IMR-90 (cell line): ENCODE results near the gene SYNPR. TPM values are rescaled to one million over a fixed set of nuclear protein-coding genes. Genes with fewer than 3 reads are reported as not detected.

ENCODE experiments used
- ATAC-seq: fragments of 200-7000 bp; cut with Tn5 transposase; 2 replicates; pipeline ENCODE4 v1.9.1; 2020; ENCODE audit warnings: low read depth, mild to moderate bottlenecking, moderate library complexity
- BruUV-seq: library from RNA; stranded (reverse); fragments of 400-500 nt; replicated peaks from 2 replicates; lab custom pipeline; 2021; lab: Mats Ljungman, UMichigan
- CTCF ChIA-PET: fragments of 300-600 bp; formaldehyde crosslinking; extraction: SDS; loops from one replicate; lab custom pipeline; 2021; ENCODE audit warnings: antibody characterized with exemption; lab: Yijun Ruan, JAX
- POLR2A ChIA-PET: fragments of 300-600 bp; sonication (Branson Sonifier 250); formaldehyde crosslinking; loops from one replicate; lab custom pipeline; 2022; ENCODE audit warnings: antibody characterized with exemption; ENCODE audit not compliant: unreplicated experiment; lab: Charles Lee
- DNase-seq: peaks from one replicate; pipeline ENCODE4 v3.0.0; 2013
- H2AFZ ChIP-seq: replicated peaks from 2 replicates; pipeline ENCODE3; 2013; ENCODE audit warnings: low read length, mild to moderate bottlenecking; ENCODE audit not compliant: poor library complexity
- H2AK5ac ChIP-seq: 2 replicates; pipeline ENCODE4 v1.6.1; 2013; ENCODE audit warnings: low read depth, low read length, inconsistent platforms
- H2AK9ac ChIP-seq: replicated peaks from 2 replicates; pipeline ENCODE3; 2013; ENCODE audit warnings: mild to moderate bottlenecking, low read depth, low read length, moderate library complexity; ENCODE audit not compliant: poor library complexity
- H2BK120ac ChIP-seq: 2 replicates; pipeline ENCODE4 v1.6.1; 2013; ENCODE audit warnings: low read depth, low read length, inconsistent platforms
- H2BK15ac ChIP-seq: 3 replicates; pipeline ENCODE4 v1.6.1; 2013; ENCODE audit warnings: low read depth, low read length, inconsistent platforms
- H2BK20ac ChIP-seq: 2 replicates; pipeline ENCODE4 v1.6.1; 2013; ENCODE audit warnings: low read depth, mild to moderate bottlenecking, inconsistent platforms, low read length, moderate library complexity
- H2BK5ac ChIP-seq: 2 replicates; pipeline ENCODE4 v1.6.1; 2013; ENCODE audit warnings: mild to moderate bottlenecking, low read depth, low read length, inconsistent platforms; ENCODE audit not compliant: poor library complexity, severe bottlenecking
- H3K14ac ChIP-seq: replicated peaks from 2 replicates; pipeline ENCODE4 v1.6.1; 2013; ENCODE audit warnings: low read depth, low read length, inconsistent platforms
- H3K18ac ChIP-seq: 2 replicates; pipeline ENCODE4 v1.6.1; 2013; ENCODE audit warnings: low read depth, low read length, control low read depth
- H3K23ac ChIP-seq: 2 replicates; pipeline ENCODE4 v1.6.1; 2013; ENCODE audit warnings: low read depth, low read length, inconsistent platforms
- H3K27ac ChIP-seq: 2 replicates; pipeline ENCODE4 v1.5.1; 2013; ENCODE audit warnings: mild to moderate bottlenecking, control low read depth, low read length; ENCODE audit not compliant: insufficient read depth
- H3K27me3 ChIP-seq: 2 replicates; pipeline ENCODE4 v1.6.1; 2013; ENCODE audit warnings: low read length; ENCODE audit not compliant: control insufficient read depth, insufficient read depth
- H3K36me3 ChIP-seq: 2 replicates; pipeline ENCODE4 v1.6.1; 2013; ENCODE audit warnings: low read length, mixed read lengths; ENCODE audit not compliant: control insufficient read depth, insufficient read depth
- H3K4ac ChIP-seq: 2 replicates; pipeline ENCODE4 v1.6.1; 2013; ENCODE audit warnings: low read depth, low read length, inconsistent platforms
- H3K4me1 ChIP-seq: 2 replicates; pipeline ENCODE4 v1.6.1; 2013; ENCODE audit warnings: low read length, mixed read lengths; ENCODE audit not compliant: control insufficient read depth, insufficient read depth
- H3K4me2 ChIP-seq: 2 replicates; pipeline ENCODE4 v1.6.1; 2013; ENCODE audit warnings: low read depth, mild to moderate bottlenecking, control low read depth, low read length, moderate library complexity
- H3K4me3 ChIP-seq: 2 replicates; pipeline ENCODE4 v1.5.1; 2013; ENCODE audit warnings: low read depth, mild to moderate bottlenecking, control low read depth, low read length, moderate library complexity; ENCODE audit not compliant: insufficient read depth
- H3K56ac ChIP-seq: 2 replicates; pipeline ENCODE4 v1.6.1; 2013; ENCODE audit warnings: low read length, inconsistent platforms; ENCODE audit not compliant: insufficient read depth; ENCODE audit errors: extremely low read depth
- H3K79me1 ChIP-seq, 2 experiments: 2 replicates each; pipeline ENCODE4 v1.6.1; 2013; ENCODE audit warnings: low read length in 2 of 2, inconsistent platforms in 1 of 2, low read depth in 1 of 2
- H3K9ac ChIP-seq: 2 replicates; pipeline ENCODE4 v1.6.1; 2013; ENCODE audit warnings: low read depth, low read length, control low read depth
- H3K9me1 ChIP-seq: 2 replicates; pipeline ENCODE4 v1.6.1; 2013; ENCODE audit warnings: low read length, inconsistent platforms; ENCODE audit not compliant: insufficient read depth
- H3K9me3 ChIP-seq: 2 replicates; pipeline ENCODE4 v1.6.1; 2013; ENCODE audit warnings: low read length; ENCODE audit not compliant: control insufficient read depth, insufficient read depth
- H4K20me1 ChIP-seq: 2 replicates; pipeline ENCODE4 v1.6.1; 2013; ENCODE audit warnings: low read length, inconsistent platforms; ENCODE audit not compliant: insufficient read depth
- H4K5ac ChIP-seq: 2 replicates; pipeline ENCODE4 v1.6.1; 2013; ENCODE audit warnings: mild to moderate bottlenecking, low read depth, low read length, control low read depth
- H4K8ac ChIP-seq, 2 experiments: 2 replicates each; pipeline ENCODE4 v1.6.1; 2013; ENCODE audit warnings: low read depth in 2 of 2, low read length in 2 of 2, control low read depth in 1 of 2, inconsistent platforms in 1 of 2
- H4K91ac ChIP-seq: 2 replicates; pipeline ENCODE4 v1.6.1; 2013; ENCODE audit warnings: low read depth, low read length, inconsistent platforms; ENCODE audit not compliant: insufficient read depth
- BHLHE40 ChIP-seq: fragments of 150-350 bp; IDR thresholded peaks from 2 replicates; pipeline ENCODE4 v1.6.1; 2016; ENCODE audit warnings: mild to moderate bottlenecking, low read depth, low read length
- CEBPB ChIP-seq: IDR thresholded peaks from 2 replicates; pipeline ENCODE4 v1.6.1; 2012; ENCODE audit warnings: low read depth, low read length, improper control_type of control experiment
- CHD1 ChIP-seq: IDR thresholded peaks from 2 replicates; pipeline ENCODE4 v1.6.1; 2012; ENCODE audit warnings: low read depth, low read length, improper control_type of control experiment
- CTCF ChIP-seq: conservative IDR thresholded peaks from 2 replicates; pipeline ENCODE4 v1.5.1; 2012; ENCODE audit warnings: mild to moderate bottlenecking, low read depth, low read length, improper control_type of control experiment
- ELK1 ChIP-seq: fragments of 150-350 bp; IDR thresholded peaks from 2 replicates; pipeline ENCODE4 v1.6.1; 2016; ENCODE audit warnings: low read depth, mild to moderate bottlenecking, low read length, moderate library complexity, borderline replicate concordance
- FOS ChIP-seq: fragments of 150-350 bp; IDR thresholded peaks from 2 replicates; pipeline ENCODE4 v1.6.1; 2016; ENCODE audit warnings: low read depth, low read length
- MAFK ChIP-seq: IDR thresholded peaks from 2 replicates; pipeline ENCODE4 v1.6.1; 2012; ENCODE audit warnings: low read depth, low read length, improper control_type of control experiment
- MAZ ChIP-seq: IDR thresholded peaks from 2 replicates; pipeline ENCODE4 v1.6.1; 2012; ENCODE audit warnings: low read depth, mild to moderate bottlenecking, low read length, improper control_type of control experiment, moderate library complexity, borderline replicate concordance
- MXI1 ChIP-seq: IDR thresholded peaks from 2 replicates; pipeline ENCODE4 v1.6.1; 2012; ENCODE audit warnings: low read depth, mild to moderate bottlenecking, low read length, moderate library complexity, borderline replicate concordance
- NFE2L2 ChIP-seq: fragments of 150-350 bp; IDR thresholded peaks from 2 replicates; pipeline ENCODE4 v1.6.1; 2016; ENCODE audit warnings: low read depth, mild to moderate bottlenecking, low read length
- POLR2A ChIP-seq: IDR thresholded peaks from 2 replicates; pipeline ENCODE4 v1.6.1; 2012; ENCODE audit warnings: mild to moderate bottlenecking, low read depth, low read length
- RAD21 ChIP-seq: IDR thresholded peaks from 2 replicates; pipeline ENCODE4 v1.6.1; 2012; ENCODE audit warnings: low read length, improper control_type of control experiment
- RCOR1 ChIP-seq: IDR thresholded peaks from 2 replicates; pipeline ENCODE4 v1.6.1; 2012; ENCODE audit warnings: mild to moderate bottlenecking, low read length, improper control_type of control experiment; ENCODE audit not compliant: insufficient replicate concordance
- RFX5 ChIP-seq: IDR thresholded peaks from 2 replicates; pipeline ENCODE4 v1.8.0; 2012; ENCODE audit warnings: low read depth, mild to moderate bottlenecking, low read length, moderate library complexity
- SMC3 ChIP-seq: fragments of 150-350 bp; IDR thresholded peaks from 2 replicates; pipeline ENCODE4 v1.6.1; 2016; ENCODE audit warnings: low read depth, mild to moderate bottlenecking, antibody characterized with exemption, low read length, moderate library complexity
- USF2 ChIP-seq: fragments of 150-350 bp; IDR thresholded peaks from 2 replicates; pipeline ENCODE4 v1.6.1; 2017; ENCODE audit warnings: mild to moderate bottlenecking, antibody characterized with exemption, low read length, low read depth
- WGBS, 2 experiments: methylation state at CpG; one replicate each; pipeline versions ENCODE4 v1.1.5 to v1.1.7; 2013; ENCODE audit warnings: missing lambda C conversion rate in 2 of 2; ENCODE audit not compliant: insufficient read length in 1 of 2; ENCODE audit errors: extremely low coverage in 2 of 2; 5-methylcytosine and 5-hydroxymethylcytosine counted together
- dilution Hi-C: fragments of 300-500 bp; cut with HindIII; formaldehyde crosslinking; loops from one replicate; pipeline ENCODE4 v1.14.3; 2018; ENCODE audit warnings: low sequenced_read_pairs; ENCODE audit not compliant: unreplicated experiment
- in situ Hi-C: fragments of 300-500 bp; cut with MboI; formaldehyde crosslinking; loops from 3 replicates; pipeline ENCODE4 v1.14.3; 2019; ENCODE audit warnings: low sequenced_read_pairs, inconsistent platforms, mixed read lengths
- intact Hi-C: fragments of 100-400 bp; cut with micrococcal nuclease; formaldehyde crosslinking; loops from 2 replicates; pipeline ENCODE4 v1.10.0; 2022
- polyA plus RNA-seq, 3 experiments: library from polyadenylated mRNA; depleted of rRNA; stranded (reverse); fragments of >200 nt; gene quantifications; 2 replicates each; pipeline ENCODE4 v1.2.3, GENCODE V29; 2012; ENCODE audit warnings: low replicate concordance in 1 of 3
- total RNA-seq: library from RNA; depleted of rRNA; stranded (reverse); fragments of >200 nt; gene quantifications from 2 replicates; pipeline ENCODE4 v1.2.3, GENCODE V29; 2012

The SYNPR gene
- total and polyA plus RNA-seq, 2 of the 4 experiments (the other 2 are of a cell fraction): not detected

- no peaks in the 10 kb centered on the region for H3K27me3 ChIP-seq
Measured at GRCh38 chr3:63478990-63479660, 201.0 kb downstream of the SYNPR start.

More at GRCh38 chr3:63478990-63479660, 201.0 kb downstream of the SYNPR start:
- H3K14ac ChIP-seq: no peak overlapping the region
- H3K36me3 ChIP-seq: no peaks in the 10 kb centered on the region
- no peaks in the 10 kb centered on the region for H3K9me1 ChIP-seq
- H3K23ac ChIP-seq: no peak overlapping the region
- H3K9me3 ChIP-seq: no peaks in the 10 kb centered on the region
- H4K8ac ChIP-seq: no peak overlapping the region
- 48% methylated on average over 4 of the region's 6 CpGs; no CpG with 5 or more reads in 1 of the 2 experiments for WGBS, 2 experiments
- no peak overlapping the region for H2AK9ac ChIP-seq
- H3K4me1 ChIP-seq: no peaks in the 10 kb centered on the region
- ATAC-seq (no peak), DNase-seq (no peak)
- intact Hi-C loops: no loop called here
- H2AFZ ChIP-seq: no peak overlapping the region
- H4K91ac ChIP-seq: no peak overlapping the region
- H2BK120ac ChIP-seq: no peak overlapping the region
- H3K27ac ChIP-seq: no peak overlapping the region
- no peaks in the 10 kb centered on the region for H3K79me1 ChIP-seq
- no peak overlapping the region for H3K18ac ChIP-seq
- POLR2A ChIA-PET: no interaction called here
- TF ChIP-seq USF2 (no peak), MAFK (no peak), MAZ (no peak), BHLHE40 (no peak), MXI1 (no peak), POLR2A (no peak), CEBPB (no peak), RFX5 (no peak), FOS (no peak), CHD1 (no peak), RAD21 (no peak), SMC3 (no peak), RCOR1 (no peak), ELK1 (no peak), CTCF (no peak), NFE2L2 (no peak)
- no peak overlapping the region for H3K9ac ChIP-seq
- H3K56ac ChIP-seq: no peak overlapping the region
- H4K20me1 ChIP-seq: no peaks in the 10 kb centered on the region
- BruUV-seq: no TSS peak
- H4K5ac ChIP-seq: no peak overlapping the region
- in situ Hi-C loops: no loop called here
- H2BK20ac ChIP-seq: no peak overlapping the region
- no peak overlapping the region for H3K4me3 ChIP-seq
- H3K4me2 ChIP-seq: no peak overlapping the region
- dilution Hi-C loops: no loop called here
- H2BK15ac ChIP-seq: no peak overlapping the region
- no peak overlapping the region for H2AK5ac ChIP-seq
- no peak overlapping the region for H2BK5ac ChIP-seq
- H3K4ac ChIP-seq: no peak overlapping the region
- CTCF ChIA-PET: no interaction called here
